Liver (tissue), 3 donors: ENCODE results near the gene ARHGAP4.

Source experiments
- ATF3 ChIP-seq: IDR thresholded peaks from 2 replicates; pipeline ENCODE4 v1.6.1; 2016; ENCODE audit warnings: antibody characterized with exemption
- CTCF ChIP-seq: fragments of 150-350 bp; IDR thresholded peaks from 2 replicates; pipeline ENCODE4 v1.5.1; 2017; ENCODE audit warnings: improper control_type of control experiment, low read depth, low read length; ENCODE audit not compliant: missing input control
- EGR1 ChIP-seq, 2 donors: IDR thresholded peaks; 2 replicates each; pipeline ENCODE4 v1.6.1; 2016 to 2018; ENCODE audit warnings: antibody characterized with exemption in 2 of 2, low read depth in 2 of 2
- GABPA ChIP-seq, 2 donors: IDR thresholded peaks in 1 of 2; conservative IDR thresholded peaks in 1 of 2; 2 replicates each; pipeline ENCODE4 v1.6.1; 2016; ENCODE audit warnings: antibody characterized with exemption in 2 of 2, mild to moderate bottlenecking in 1 of 2, moderate library complexity in 1 of 2
- JUND ChIP-seq, 2 donors: IDR thresholded peaks; 2 replicates each; pipeline ENCODE4 v1.6.1; 2016; ENCODE audit warnings: antibody characterized with exemption in 2 of 2
- RAD21 ChIP-seq, 2 donors: IDR thresholded peaks; 2 replicates each; pipeline ENCODE4 v1.6.1; 2016; ENCODE audit warnings: antibody characterized with exemption in 2 of 2, mild to moderate bottlenecking in 2 of 2
- RXRA ChIP-seq, 2 donors: IDR thresholded peaks; 2 replicates each; pipeline ENCODE4 v1.6.1; 2017 to 2018; ENCODE audit warnings: antibody characterized with exemption in 2 of 2, mild to moderate bottlenecking in 1 of 2
- TAF1 ChIP-seq: conservative IDR thresholded peaks from 2 replicates; pipeline ENCODE4 v1.6.1; 2016; ENCODE audit warnings: antibody characterized with exemption, mild to moderate bottlenecking
- YY1 ChIP-seq: IDR thresholded peaks from 2 replicates; pipeline ENCODE4 v1.6.1; 2016; ENCODE audit warnings: antibody characterized with exemption, mild to moderate bottlenecking
- TF ChIP-seq, protein P1 (sequence below): IDR thresholded peaks from 2 replicates; pipeline ENCODE4 v1.6.1; 2016; ENCODE audit warnings: antibody characterized with exemption
- TF ChIP-seq, protein P2 (sequence below): IDR thresholded peaks from 2 replicates; pipeline ENCODE4 v1.6.1; 2016; ENCODE audit warnings: antibody characterized with exemption, mild to moderate bottlenecking
- donor health status: healthy.
- donor health status: healthy.

DNA sequence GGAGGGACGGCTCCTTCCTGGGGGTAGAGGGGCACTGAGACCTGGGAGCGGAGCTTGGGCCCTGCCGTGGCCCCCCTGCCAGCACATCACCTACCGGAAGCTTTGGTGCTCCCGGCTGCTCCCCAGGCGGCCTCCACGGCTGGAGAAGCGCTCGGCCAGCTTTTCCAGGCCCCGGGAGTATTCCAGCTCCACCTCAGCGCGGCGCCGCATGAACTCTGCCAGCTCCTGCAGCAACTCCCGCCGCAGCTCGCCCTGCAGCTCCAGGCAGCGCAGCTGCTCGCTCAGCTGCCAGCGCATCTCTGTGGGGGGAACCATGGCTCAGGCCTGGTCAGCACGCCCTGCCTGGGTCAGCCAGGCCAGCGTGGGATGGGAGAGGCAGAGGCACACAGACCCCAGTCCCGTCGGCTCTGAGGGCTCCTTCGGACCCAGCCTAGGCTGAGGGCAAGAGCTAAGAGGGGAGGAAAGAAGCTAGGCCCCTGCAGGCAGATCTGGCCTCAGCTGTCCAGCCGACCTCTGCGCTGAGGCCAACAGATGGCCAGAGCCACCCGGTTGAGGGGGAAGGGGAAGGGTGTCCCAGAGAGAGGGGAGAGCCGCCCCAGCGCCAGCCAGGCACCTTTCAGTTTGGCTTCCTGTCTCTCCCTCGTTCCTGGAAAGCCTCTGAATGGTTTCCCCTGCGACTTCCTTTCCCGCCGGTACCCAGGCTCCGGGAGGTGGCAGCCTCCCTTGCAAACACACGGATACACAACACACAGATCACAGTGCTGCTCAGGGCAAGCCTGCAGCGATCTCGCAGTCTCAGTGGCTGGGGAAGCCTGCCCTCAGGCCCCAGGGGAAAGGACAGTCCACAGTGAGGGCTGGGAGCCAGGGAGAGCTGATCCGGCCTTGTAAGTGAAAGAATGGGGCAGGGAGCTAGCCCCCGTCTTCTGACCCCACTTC is 4.3 kb downstream of the ARHGAP4 start:
- no peak for TF ChIP-seq CTCF
- TF ChIP-seq TAF1 = no peak
- TF ChIP-seq, protein P1, sequence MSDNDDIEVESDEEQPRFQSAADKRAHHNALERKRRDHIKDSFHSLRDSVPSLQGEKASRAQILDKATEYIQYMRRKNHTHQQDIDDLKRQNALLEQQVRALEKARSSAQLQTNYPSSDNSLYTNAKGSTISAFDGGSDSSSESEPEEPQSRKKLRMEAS = no peak
- no peak for TF ChIP-seq RAD21 (IDR thresholded peaks at IDR 0.05)
- TF ChIP-seq, protein P2, sequence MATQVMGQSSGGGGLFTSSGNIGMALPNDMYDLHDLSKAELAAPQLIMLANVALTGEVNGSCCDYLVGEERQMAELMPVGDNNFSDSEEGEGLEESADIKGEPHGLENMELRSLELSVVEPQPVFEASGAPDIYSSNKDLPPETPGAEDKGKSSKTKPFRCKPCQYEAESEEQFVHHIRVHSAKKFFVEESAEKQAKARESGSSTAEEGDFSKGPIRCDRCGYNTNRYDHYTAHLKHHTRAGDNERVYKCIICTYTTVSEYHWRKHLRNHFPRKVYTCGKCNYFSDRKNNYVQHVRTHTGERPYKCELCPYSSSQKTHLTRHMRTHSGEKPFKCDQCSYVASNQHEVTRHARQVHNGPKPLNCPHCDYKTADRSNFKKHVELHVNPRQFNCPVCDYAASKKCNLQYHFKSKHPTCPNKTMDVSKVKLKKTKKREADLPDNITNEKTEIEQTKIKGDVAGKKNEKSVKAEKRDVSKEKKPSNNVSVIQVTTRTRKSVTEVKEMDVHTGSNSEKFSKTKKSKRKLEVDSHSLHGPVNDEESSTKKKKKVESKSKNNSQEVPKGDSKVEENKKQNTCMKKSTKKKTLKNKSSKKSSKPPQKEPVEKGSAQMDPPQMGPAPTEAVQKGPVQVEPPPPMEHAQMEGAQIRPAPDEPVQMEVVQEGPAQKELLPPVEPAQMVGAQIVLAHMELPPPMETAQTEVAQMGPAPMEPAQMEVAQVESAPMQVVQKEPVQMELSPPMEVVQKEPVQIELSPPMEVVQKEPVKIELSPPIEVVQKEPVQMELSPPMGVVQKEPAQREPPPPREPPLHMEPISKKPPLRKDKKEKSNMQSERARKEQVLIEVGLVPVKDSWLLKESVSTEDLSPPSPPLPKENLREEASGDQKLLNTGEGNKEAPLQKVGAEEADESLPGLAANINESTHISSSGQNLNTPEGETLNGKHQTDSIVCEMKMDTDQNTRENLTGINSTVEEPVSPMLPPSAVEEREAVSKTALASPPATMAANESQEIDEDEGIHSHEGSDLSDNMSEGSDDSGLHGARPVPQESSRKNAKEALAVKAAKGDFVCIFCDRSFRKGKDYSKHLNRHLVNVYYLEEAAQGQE = no peak
- TF ChIP-seq JUND (IDR thresholded peaks at IDR 0.05) = no peak
- TF ChIP-seq GABPA (IDR thresholded peaks at IDR 0.05 in 1 of 2, conservative IDR thresholded peaks at IDR 0.05 in 1 of 2) = no peak
- no peak for TF ChIP-seq YY1
- TF ChIP-seq RXRA (IDR thresholded peaks at IDR 0.05) = no peak
- no peak for TF ChIP-seq EGR1 (IDR thresholded peaks at IDR 0.05; ENCODE audit: low read depth in 2 of 2)
- TF ChIP-seq ATF3 = no peak
